ENCODE measurements around the gene SENP3.

GRCh38 chr17:7530023-7530900 lies 31.5 kb upstream of the SENP3 start:
- TF ChIP-seq, protein P1, sequence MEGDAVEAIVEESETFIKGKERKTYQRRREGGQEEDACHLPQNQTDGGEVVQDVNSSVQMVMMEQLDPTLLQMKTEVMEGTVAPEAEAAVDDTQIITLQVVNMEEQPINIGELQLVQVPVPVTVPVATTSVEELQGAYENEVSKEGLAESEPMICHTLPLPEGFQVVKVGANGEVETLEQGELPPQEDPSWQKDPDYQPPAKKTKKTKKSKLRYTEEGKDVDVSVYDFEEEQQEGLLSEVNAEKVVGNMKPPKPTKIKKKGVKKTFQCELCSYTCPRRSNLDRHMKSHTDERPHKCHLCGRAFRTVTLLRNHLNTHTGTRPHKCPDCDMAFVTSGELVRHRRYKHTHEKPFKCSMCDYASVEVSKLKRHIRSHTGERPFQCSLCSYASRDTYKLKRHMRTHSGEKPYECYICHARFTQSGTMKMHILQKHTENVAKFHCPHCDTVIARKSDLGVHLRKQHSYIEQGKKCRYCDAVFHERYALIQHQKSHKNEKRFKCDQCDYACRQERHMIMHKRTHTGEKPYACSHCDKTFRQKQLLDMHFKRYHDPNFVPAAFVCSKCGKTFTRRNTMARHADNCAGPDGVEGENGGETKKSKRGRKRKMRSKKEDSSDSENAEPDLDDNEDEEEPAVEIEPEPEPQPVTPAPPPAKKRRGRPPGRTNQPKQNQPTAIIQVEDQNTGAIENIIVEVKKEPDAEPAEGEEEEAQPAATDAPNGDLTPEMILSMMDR (IDR thresholded peaks at IDR 0.05; ENCODE audit: low read depth, low read length, missing input control), result no peak
- TF ChIP-seq MAX (IDR thresholded peaks at IDR 0.05) (no peak), SP1 (IDR thresholded peaks at IDR 0.05) (no peak)

Measured in liver (tissue), 3 donors.